Forelimb muscle (tissue), 1 donor: Measurements from ENCODE around the gene LYVE1. TPM values are rescaled to one million over a fixed set of nuclear protein-coding genes. Genes with fewer than 3 reads are reported as not detected.

Experiments
- DNase-seq: peaks from one replicate; pipeline ENCODE4 v3.0.0-alpha.2; 2013; ENCODE audit warnings: low read depth
- polyA plus RNA-seq: library from polyadenylated mRNA; unstranded; fragments of 120-200 nt; gene quantifications from one replicate; pipeline ENCODE4 v1.2.1, GENCODE V29; 2013; ENCODE audit not compliant: insufficient read length

Gene LYVE1
- polyA plus RNA-seq, 1 donor = 66.6 TPM

GRCh38 chr11:10558288-10558687, 10.2 kb downstream of the LYVE1 start:
- no peak for DNase-seq

GRCh38 chr11:10556590-10556989, 11.9 kb downstream of the LYVE1 start:
- DNase-seq = no peak

- DNase-seq = no peak
Measured at GRCh38 chr11:10551845-10552352, 16.6 kb downstream of the LYVE1 start.

- DNase-seq = no peak
Measured at GRCh38 chr11:10551290-10551592, 17.2 kb downstream of the LYVE1 start.

GRCh38 chr11:10550503-10551289, 17.8 kb downstream of the LYVE1 start:
- no peak for DNase-seq

- no peak for DNase-seq
Measured at GRCh38 chr11:10544491-10545465, 23.7 kb downstream of the LYVE1 start.

- no peak for DNase-seq
Measured at GRCh38 chr11:10543782-10544181, 24.7 kb downstream of the LYVE1 start.

- no peak for DNase-seq
Measured at GRCh38 chr11:10542776-10543175, 25.7 kb downstream of the LYVE1 start.

- DNase-seq = no peak
Measured at GRCh38 chr11:10541561-10541930, 26.9 kb downstream of the LYVE1 start.

- DNase-seq = peak; percentile 63
Measured at GRCh38 chr11:10540915-10541560, 27.4 kb downstream of the LYVE1 start, which contains the start of gene RNF141. Gene RNF141, minus strand, starts transcription at chr11:10541187. Its CDS starts 7,029 bp downstream, at chr11:10534158.

GRCh38 chr11:10540546-10540914, 27.9 kb downstream of the LYVE1 start:
- DNase-seq = no peak

- DNase-seq = no peak
Measured at GRCh38 chr11:10539339-10539738, 29.1 kb downstream of the LYVE1 start.

GRCh38 chr11:10538924-10539323, 29.5 kb downstream of the LYVE1 start:
- no peak for DNase-seq

GRCh38 chr11:10537600-10537999, 30.9 kb downstream of the LYVE1 start:
- no peak for DNase-seq

GRCh38 chr11:10534316-10534715, 34.1 kb downstream of the LYVE1 start:
- no peak for DNase-seq

- DNase-seq = no peak
Measured at GRCh38 chr11:10533323-10533722, 35.1 kb downstream of the LYVE1 start.

- no peak for DNase-seq
Measured at GRCh38 chr11:10532526-10532925, 35.9 kb downstream of the LYVE1 start.

- DNase-seq = no peak
Measured at GRCh38 chr11:10529279-10529678, 39.2 kb downstream of the LYVE1 start.

GRCh38 chr11:10528121-10528520, 40.3 kb downstream of the LYVE1 start:
- no peak for DNase-seq

GRCh38 chr11:10526974-10527918, 41.2 kb downstream of the LYVE1 start:
- DNase-seq = no peak

GRCh38 chr11:10524471-10524870, 44.0 kb downstream of the LYVE1 start:
- DNase-seq = no peak
